GM18909 (cell line): ENCODE data around the gene RPS6KA2.

Source experiments
- ATAC-seq: cut with Tn5 transposase; IDR thresholded peaks from one replicate; pipeline ENCODE4 v1.9.1; 2021; ENCODE audit warnings: mild to moderate bottlenecking; ENCODE audit not compliant: unreplicated experiment, poor library complexity

Gene RPS6KA2

DNA sequence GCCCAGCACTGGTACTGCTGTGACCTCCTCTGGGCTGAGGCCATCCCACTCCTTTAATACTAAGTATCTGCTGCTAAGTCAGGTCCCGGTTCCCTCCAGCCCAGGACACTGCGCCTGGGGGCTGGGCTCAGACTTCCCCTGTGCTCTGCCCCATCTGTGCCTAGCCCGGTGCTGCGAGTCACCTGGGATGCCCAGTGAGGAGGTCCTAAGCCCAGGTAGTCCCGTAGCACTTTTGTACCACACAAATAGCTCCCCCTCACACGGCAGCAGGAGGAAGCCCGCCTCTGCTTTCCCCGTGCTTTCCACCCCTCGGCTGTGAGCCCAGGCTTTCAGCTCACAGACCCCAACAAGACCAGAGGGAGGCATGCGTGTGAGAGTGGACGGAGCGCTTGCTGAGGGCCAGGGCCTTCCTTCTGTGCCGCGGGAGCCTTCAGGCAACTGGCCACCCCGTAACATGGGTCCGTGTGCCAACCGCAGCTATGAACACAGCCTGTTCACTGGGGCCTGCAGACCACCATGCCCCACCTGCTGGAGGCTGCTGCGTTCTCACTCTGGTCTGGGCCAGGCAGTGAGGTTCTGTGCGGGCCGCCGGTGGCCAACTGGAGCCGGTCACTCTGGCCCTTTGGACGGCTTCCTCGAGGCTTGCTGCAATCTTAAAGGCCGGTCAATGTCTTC is 164.5 kb downstream of the RPS6KA2 start:
- ATAC-seq = no peak

DNA sequence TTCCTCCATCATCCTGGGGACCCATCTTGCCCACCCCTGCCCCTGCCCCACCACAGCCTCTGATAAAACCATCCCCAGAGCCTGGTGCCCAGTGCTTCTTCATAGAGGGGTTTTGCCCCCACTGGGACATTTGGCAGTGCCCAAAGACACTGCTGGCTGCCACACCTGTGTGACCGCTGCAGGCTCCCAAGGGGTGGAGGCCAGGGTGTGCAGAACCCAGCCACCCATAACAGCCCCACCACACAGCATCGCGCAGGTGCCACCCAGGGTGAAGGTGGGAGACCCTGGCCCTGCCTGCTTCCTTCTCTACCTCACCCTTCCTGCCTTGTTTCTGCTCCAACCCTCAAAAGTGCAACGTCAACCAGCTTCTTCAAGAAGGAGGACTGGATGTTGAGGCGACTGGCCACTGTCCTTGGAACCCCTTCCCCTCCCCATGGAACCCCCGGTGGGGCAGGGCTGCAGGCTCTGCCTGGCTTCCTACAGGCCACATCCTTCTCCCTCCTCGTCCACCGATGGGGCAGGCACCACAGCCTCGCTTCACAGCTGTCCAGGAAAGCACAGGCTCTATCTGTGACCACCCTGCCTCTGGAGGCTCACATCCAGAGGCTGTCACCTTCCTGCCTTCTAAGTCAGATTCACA is 165.1 kb downstream of the RPS6KA2 start:
- no peak for ATAC-seq

DNA sequence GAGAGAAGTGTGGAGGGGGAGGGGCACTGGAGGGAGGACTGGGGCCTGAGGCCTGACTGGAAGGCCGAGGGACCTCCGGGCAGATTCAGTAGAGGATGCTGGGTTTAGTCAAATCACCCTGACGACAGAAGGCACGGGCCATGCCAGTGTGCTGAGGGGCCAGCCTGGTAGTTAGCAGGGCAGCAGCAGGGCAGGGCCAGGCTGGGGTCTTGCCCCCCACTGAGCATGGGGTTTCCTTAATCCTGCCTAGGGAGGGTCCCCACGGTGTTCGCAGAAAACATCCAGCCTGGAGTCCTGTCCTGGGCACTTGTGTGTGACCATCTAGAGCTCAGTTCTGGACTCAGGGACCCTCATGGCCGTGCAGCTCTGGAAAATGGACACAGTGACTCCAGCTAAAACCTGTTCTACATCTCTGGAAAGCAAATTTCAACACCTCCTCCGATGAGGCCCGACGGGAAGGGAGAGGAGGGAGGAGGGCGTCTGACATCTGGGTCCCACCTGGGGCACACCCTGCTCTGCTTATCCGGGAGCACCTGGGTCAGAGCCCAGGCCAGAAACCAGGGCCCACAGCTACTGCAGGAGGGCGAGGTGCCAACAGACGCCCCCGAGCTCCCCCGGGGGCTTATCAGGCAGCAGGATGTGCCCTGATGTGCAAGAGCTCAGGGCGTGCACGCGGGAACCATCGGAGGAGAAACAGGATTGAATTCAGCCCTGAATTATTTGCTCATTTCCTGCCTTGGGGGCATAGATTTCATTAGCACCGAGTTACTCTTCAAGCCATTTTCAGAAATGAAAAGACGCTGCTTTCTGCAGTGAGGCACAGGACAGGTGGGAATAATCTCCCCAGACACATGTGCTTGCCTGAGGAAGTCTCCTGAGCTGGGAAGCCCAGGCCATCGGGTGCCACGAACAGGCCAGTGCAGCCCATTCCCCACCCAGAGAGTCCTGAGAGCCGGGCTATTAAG is 166.3 kb downstream of the RPS6KA2 start:
- ATAC-seq = no peak

DNA sequence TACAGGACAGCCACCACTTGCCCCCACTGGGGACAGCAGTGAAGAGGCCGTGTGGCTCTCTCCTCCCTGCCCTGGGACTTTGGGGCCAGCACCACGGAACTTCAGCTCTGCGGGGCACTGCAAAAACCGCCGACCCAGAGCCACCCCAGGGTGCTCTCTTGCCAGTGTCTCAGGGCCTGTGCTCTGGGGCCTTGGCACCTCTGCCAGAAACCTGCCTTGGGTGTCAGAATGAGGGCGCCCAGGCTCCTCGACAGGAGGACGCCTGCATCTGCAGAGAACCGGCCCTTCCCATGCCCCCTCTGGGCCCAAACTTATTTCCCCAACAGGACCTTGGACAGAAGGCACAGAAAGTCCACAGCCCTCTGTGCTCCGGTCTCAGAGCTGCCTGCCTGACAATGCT is 167.1 kb downstream of the RPS6KA2 start:
- ATAC-seq = no peak

DNA sequence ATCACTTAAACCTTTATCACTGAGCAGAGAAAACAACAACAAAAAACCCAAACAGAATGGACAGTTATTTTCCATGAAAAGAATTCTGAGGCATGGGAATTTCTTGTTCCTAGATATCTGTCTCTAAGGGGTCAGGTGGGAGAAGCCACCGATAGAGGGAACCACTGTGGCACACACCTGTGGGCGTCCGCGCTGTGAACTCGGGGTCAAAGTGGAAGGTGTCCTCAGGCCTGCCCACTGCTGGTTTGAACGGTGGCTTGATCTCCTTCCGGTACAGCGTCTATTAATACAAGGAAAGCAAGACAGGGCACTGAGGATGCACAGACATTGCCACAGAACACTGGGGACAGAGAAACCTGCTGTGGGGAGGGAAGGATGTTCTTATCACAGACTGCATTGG is 167.8 kb downstream of the RPS6KA2 start:
- no peak for ATAC-seq

DNA sequence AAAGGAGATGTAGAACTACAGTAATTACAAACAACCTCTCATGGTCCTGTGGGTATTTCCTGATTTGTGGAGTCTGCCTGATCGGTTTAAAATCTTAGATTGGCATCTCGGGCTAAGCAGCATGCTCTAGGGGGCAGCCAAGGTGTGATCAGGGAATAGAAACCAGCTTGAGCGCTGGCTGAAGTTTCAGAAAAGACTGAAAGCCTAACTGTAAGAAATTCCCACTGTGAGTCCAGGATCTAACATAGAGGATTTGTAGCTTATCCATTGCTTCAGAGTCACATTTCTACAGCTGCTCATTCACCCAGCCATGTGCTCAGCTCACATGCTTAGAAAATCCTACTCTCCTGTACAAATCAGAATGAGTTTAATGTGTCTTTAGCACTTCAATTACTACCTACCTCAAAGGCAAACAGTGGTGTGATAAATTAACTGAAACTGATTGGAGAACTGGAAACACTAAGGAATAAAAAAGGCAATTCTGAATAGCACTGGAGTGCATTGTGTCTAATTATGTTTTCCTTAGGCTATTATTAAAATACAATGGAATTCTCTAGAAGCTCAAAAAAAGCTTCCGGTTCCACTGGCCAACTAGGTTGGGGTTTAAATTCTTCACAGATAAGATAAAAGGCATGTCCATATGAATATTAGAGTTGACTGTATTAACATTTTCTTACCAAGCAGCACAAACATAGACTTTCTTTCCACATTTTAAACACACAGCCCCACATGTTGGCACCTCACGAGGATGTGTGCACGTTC is 170.5 kb downstream of the RPS6KA2 start:
- peak; percentile 63 for ATAC-seq

DNA sequence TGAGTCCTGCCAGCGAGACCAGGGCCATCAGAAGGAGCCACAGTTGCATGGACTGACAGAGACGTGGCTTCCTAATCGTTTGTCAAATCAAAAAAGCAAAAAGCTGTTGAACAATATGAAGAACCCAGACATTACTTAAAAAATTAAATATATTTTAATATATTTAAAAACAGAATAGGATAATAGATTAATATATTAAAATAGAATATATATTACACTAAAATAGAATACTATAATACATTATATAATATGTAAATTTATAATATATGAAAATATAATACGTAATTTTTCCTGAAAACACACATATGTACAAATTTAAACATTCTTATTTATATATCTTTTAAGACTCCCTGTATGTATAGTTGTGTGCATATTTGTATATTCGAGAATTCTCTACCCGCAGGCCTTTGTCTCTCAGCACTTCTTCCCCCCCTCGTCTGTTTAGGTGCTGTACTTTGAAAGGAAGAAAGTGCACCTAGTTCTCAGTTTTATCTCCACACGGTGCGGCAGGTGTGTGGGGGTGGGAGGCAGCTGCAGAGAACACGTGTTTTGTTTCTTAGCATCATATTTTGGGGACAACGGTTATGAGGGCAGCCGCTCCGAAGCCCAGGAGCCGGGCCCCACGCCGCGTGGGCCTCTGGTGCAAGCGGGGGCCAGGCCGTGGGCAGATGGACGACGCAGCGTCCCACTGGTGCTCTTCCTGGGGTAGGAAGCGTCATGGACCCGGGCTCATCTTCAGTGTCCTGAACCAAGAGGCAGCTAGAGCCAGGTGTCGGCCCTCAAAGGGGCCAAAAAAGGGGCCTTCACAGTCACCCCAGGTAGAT is 172.1 kb downstream of the RPS6KA2 start:
- ATAC-seq = no peak

DNA sequence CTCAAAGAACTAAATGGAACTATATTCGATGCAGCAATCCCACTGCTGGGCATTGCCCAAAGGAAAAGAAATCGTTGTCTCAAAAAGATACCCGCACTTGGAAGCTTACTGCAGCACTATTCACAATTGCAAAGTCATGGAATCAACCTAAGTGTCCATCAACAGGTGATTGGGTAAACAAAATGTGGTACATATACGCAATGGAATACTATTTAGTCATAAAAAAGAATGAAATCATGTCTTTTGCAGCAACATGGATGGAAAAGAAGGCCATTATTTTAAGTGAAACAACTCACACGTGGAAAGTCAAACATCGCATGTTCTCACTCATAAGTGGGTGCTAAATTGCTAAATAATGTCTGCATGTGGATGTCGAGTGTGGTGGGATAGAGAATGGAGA is 173.4 kb downstream of the RPS6KA2 start:
- ATAC-seq = no peak

DNA sequence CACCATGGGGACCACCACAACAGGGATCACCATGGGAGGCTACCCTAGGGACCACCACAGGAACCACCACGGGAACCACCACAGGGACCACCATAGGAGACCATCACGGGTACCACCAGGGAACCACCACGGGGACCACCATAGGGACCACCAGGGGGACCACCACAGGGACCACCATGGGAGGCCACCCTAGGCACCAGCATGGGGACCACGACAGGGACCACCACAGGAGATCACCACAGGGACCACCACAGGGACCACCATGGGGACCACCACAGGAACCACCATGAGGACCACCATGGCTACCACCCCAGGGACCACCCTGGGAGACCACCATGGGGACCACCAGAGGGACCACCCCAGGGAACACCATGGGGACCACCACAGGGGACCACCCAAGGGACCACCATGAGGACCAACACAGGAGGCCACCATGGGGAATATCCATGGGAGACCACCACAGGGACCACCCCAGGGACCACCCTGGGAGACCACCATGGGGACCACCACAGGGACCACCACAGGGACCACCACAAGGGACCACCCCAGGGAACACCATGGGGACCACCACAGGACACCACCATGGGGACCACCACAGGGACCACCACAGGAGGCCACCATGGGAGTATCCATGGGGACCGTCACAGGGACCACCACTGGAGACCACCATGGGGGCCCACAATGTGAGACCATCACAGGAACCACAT is 176.7 kb downstream of the RPS6KA2 start:
- no peak for ATAC-seq

DNA sequence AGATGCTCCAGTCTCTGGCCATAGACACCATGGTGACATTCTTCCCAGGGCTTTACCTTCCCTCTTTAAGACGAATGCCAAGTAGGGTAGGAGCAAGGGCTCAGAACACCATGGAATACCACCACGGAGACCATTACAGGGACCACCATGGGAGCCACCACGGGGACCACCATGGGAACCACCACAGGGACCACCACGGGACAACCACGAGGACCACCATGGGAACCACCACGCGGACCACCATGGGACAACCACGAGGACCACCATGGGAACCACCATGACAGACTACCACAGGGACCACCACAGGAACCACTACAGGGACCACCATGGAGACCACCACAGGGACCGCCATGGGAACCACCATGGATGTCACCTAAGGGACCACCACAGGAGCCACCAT is 177.4 kb downstream of the RPS6KA2 start:
- no peak for ATAC-seq

DNA sequence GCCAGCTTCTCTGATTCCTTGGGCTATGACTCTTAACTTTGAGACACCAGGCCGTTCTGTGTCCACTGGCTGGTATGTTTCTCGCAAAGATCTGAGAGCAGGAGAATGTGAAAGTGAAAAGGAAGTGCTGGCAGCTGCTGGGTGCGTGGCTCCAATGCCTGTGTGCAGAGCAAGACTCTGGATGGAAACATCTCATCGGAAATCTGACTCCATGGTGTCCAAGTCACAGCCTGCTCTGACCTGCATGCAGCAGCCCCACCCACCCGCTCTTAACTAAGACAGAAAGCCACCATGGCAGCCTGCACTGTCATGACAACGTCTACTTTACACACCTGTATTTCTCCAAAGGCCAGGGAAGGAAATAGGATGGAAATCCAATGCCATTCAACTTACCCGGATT is 178.0 kb downstream of the RPS6KA2 start:
- ATAC-seq = no peak

DNA sequence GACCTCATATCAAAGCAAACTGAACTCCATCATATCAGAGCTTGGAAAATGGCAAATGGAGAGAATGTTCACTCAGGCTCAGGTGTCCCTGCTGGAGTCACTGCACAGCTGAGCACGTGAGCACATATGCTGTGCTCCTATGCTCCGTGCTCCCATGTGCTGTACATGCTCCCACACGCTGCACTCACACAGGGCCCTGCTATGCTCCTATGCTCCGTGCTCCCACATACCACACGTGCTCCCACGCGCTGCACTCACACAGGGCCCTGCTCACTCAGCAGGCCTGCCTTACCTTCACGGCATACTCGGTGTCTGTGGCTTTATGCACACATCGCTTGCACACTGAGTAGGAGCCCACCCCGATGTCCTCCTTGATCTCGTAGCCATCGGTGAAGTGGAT is 178.6 kb downstream of the RPS6KA2 start:
- ATAC-seq = no peak

DNA sequence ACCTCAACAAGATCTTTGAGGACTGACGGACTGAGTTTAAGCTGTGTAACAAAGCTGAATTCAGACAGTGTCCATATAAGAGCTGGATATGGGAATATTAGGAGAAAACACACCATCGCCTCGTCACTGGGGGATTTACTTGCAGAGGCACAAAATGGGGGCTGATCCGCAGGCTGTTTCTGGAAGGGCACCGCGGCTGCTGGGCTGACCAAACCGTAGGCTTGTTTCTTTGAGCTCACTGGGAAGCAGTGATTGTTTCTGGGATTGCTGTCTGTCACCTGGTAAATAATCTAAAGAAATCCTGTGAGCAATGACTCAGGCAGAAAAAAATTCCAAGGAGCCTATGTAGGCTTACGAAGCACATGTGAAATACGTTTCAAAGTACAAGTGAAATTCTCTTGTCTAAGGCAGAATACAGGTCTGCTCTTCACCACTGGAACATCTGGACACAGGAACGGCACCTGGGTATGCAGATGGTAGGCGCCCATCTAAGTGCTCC is 180.4 kb downstream of the RPS6KA2 start:
- ATAC-seq = no peak

DNA sequence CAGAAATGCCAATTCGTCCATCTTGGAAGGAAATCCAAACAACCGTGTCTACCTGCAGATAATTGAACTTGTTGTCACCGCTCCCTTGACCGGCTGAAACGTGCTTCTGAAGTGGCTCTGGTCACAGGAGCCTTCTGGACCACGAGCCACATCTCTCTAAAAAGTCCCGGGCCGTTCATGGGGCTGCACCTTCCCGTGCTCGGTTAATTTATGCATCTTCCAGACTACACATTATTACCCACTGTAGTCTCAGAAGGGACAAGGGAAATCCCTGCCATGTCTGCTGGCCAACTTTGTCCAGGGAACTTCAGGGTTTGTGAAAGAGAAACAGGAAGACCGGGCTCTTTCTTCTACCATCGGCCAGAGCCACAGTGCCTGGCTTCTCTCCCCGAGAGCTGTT is 180.9 kb downstream of the RPS6KA2 start:
- ATAC-seq = no peak

DNA sequence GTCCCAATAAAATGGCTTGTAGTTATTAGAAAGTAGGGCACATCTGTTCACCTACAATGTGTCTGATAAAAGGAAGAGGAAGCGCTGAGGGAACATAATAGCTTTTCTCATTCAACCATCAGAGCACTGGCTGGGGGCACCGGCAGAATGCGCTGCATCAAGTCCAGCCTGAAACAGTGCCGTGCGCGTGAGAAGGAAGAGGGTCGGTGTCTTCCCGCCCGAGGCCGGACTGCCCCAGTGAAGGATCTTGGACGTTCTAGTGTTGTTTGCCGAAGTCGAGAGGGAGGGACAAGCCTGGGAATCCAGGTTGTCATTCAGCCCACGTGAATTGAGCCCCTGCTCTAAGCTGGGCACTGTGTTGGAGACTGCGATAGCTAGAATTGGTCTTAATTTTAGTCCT is 182.6 kb downstream of the RPS6KA2 start:
- no peak for ATAC-seq

DNA sequence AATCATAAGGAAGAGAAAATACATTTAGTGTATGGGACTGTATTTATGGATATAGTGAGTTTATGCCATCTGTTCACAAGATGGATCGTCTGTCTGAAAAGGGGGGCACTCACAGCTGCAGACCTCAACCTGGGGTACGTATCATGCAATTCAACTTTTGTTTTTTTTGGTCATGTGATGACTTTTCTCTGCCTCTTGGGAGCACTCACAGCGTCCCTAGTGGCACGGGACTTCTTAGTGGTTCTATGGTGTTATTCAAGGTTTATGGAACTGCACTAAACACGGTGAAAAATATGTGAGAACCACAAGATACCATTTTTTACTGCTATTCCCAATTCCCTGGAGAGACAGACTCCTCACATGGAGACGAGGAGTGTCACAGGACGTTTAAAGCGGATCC is 183.9 kb downstream of the RPS6KA2 start:
- no peak for ATAC-seq

DNA sequence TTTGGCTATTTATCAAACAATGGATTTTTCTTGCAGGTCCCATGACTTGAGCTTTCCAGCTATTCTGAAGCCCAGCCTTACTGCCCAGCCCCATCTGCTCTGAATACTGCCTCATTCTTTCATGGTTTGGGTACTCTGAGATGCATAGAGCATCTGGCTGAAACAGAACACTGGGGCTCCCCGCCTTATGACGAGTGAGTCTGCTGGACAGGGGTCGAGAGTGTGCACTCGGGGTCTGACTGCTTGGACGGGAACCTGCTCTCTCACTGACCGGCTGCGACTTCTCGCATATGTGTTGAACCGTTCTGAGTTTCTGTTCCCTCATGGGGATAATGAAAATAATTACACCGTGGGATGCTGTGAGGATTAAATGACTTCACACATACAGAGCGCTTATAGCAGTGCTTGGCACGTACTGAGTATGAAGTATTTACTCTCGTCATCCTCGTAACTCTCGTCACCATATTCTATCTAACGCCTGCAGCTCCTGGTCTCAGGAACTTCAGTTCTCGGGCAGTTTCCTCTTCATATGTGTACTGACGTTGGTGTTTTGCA is 184.8 kb downstream of the RPS6KA2 start:
- ATAC-seq = no peak

DNA sequence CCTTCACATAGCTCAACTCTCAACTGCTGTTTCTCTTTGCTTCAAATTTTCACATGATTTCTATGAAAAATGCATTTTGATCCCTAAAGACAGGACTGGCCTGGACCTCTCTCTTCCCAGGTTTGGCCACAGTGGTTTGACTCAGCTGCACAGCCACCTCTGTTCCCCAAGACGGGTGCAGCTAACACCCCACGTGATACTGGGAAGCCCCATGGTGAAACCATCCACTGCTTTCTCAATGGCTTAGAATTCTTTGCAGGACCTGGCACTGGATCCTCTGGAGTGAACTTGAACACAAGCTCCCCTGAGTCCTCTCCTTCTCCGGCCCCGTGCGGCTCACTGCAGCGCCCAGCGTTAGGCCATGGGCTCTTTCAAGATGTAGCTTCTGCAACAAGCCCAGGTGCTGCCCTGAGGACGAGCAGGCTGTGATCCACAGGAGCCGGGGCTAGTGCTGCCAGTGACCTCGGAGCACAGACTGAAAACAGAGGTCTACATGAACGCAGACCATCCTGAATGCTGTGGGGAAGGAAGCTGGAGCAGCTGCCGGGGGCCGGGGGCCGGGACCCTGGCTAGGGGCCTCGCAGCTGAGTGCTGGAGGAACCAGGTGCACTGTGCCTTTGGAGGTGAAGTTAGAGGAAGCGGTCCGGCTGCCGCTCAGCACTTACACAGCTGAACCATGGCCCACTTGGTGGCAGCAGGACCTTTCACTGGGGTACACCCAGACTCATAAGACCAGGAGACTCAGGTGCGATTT is 185.5 kb downstream of the RPS6KA2 start:
- ATAC-seq = no peak
